GM18502 (cell line): ENCODE results near the gene PRKCA.
A peak's percentile ranks its signal among the peaks of the same experiment; 100 is the strongest.
"Not testable (repeated sequence)": the region's sequence is repeated elsewhere in the genome, so short reads cannot be mapped to it uniquely, and the experiment has no call there.

Experiments
- ATAC-seq: cut with Tn5 transposase; IDR thresholded peaks from one replicate; pipeline ENCODE4 v1.9.1; 2021; ENCODE audit warnings: mild to moderate bottlenecking; ENCODE audit not compliant: unreplicated experiment, poor library complexity

Gene PRKCA

DNA sequence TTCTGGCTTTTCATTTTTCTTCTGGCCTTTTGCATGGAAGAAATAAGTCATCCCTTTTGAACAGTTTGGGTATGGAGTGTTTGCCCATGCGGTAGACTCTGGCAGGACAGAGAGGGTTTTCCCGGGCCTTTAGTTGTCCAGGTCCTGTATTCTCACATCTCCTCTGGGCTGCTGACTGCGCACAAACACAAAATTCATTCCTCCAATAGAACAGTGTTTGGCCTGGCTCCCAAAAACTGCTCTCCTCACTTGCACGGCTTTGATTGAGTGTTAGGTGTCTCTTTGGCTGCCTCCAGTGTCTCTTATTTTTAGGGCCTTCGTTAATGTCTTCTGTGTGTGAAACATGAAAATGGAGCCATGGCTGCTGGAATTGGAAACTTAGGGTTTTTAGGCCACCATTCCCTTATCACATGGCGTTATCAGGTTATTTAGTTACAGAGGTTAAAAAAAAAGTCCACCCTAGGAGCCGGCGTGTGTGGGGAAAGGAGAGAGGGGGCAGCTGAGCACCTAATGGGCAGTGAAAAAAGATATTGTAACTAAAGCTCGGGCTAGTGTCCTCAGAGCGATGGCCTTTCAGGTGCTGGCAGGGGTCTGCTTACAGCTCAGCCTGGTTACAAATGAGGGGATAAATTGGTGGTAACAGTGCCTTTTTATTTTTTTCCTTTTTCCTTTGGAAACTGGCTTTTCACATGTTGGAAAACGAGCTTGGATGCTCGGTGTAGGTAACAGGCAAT, 47.3 kb downstream of the PRKCA start:
- ATAC-seq: no peak

DNA sequence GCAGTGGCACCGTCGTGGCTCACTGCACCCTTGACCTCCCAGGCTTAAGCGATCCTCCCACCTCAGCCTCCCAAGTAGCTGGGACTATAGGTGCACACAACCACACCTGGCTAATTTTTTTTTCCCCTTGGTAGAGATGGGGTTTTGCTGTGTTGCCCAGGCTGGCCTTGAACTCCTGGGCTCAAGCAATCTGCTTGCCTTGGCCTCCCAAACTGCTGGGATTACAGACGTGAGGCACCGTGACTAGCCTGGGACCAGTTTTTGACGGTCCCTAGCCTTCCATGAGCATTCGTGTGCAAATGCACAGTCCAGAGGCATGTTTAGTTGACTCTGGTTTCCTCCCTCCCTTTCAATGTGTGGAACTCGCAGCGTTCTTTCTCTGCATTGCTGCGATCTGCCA, 48.2 kb downstream of the PRKCA start:
- ATAC-seq: not testable (repeated sequence)

DNA sequence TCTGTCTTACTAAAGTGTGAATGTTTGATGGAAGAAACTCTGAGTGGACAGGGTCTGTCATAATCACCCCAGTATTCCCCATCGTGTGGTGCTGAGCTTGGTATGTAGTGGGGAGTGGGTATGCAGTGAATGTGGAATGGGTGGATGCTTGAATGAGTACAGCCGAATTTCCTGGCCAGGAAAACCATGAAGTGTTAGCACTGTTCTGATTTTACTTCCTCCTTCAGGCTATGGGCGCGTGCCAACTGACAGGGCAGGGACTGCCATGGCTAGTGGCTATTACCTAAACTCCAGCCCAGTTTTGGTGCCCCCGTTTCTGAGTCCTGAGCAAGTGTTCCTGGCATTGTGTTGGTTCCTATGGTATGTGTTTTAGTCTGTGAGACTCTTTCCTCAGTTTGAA, 48.6 kb downstream of the PRKCA start:
- ATAC-seq: no peak

DNA sequence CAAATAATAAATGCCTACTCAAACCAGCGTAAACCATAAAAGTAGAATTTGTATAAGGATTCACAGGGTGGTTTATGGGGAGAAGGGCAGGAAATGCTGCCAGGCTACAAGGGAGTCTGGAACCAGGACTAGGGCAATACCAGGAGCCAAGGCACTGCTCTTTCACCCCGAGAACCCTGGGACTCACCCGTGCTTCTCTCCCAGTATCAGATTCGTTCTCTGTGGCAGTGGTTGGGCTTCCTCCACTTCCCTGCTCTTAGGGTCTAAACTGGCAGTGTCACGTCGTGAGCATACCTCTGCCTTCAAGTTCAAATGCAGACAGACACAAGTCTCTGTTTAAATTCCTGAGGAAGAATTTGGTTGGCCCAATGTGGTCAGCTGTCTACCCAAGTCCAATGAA, 49.3 kb downstream of the PRKCA start:
- ATAC-seq: no peak

DNA sequence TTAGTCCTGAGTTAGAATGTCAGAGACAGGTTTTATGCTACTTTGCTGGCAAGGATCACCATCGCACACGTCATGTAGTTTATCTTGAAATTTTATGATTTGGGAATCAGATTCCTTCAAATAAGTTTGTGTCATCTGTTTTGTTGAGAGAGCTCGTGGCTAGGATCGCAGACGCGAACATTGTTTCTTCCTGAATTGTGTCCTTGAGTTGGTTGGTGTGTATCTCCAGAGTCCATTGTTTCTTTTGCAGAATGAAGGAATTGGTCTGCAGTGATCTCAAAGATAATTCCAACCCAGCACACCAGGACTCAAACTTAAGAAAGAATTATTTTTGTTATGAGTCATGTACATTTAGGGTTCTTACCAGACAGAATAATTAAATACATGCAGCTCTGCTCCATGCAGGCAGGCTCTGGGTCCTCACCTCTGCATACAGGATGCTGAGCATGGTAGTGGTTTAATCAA, 51.6 kb downstream of the PRKCA start:
- no peak for ATAC-seq

DNA sequence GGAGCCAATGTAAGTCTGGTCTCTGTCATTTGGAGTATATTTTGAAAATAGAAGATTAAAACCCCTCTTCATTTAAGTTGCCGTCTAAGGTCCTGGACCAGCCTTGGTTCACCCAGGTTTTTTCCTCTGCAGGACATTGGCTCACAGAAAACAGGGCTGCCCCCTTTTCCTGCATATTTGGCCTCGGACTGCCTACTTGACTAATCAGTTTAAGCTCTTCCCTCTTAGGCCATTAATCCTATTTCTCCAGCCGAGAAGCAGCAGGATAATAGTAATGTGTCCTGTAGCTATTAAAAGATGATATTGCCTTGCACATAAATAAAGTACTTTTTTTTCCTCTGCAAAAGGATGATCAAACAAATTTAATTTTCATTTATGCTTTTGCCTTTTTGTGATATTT, 52.1 kb downstream of the PRKCA start:
- no peak for ATAC-seq

DNA sequence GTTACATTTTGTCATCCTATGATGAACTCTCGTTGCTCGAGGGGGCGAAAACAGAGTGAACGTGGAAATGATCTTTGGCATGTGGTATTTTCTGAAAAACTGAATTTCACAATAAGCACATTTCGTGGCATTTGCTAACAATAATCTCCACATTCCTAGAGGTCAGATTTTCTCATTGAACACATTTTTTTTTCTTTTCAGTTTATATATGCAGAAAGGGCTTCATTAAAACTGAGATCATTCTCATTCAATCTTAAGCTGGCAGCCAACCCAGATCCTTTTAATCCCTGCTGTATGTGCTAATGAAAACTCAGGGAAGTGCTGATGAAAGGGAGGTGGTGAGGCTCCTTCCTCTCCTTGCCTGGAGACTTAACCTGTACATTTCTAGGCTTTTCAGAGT, 52.6 kb downstream of the PRKCA start:
- no peak for ATAC-seq

DNA sequence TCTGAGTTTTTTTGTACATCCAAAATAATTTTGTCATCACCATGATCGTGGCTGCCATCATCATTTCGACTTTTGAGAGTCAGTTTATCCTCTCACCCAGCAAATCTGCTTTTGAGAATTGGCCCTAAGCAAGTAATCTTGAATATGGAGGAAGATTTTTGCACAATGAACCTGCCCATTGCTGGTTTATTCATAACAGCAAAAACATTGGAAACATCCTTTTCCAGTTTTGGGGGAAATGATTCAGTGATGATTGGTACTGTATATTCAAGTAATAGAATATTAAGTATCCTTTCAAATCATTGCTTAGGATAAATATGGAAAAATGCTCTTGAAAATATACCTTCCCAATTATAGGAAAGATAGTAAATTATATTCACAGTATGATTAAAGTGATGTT, 53.1 kb downstream of the PRKCA start:
- ATAC-seq: no peak

DNA sequence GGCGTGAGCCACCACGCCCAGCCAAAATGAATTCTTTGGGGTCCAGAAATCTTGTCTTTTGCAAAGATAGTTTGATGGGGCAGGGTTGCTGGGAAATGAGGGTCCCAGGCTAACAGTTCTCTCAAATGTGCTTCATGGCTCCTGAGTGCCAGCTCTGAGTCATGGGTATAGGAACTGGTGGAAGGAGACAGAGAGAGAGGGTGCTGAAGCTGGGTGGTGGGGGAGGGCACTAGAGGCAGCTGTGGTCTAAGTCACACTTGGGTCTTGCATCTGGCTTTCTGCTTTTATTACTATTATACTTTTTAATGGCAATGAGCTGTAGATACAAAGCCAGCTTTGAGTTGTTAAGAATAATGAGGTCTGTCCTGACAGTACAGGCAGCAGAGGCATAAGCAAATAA, 54.6 kb downstream of the PRKCA start:
- ATAC-seq: no peak

DNA sequence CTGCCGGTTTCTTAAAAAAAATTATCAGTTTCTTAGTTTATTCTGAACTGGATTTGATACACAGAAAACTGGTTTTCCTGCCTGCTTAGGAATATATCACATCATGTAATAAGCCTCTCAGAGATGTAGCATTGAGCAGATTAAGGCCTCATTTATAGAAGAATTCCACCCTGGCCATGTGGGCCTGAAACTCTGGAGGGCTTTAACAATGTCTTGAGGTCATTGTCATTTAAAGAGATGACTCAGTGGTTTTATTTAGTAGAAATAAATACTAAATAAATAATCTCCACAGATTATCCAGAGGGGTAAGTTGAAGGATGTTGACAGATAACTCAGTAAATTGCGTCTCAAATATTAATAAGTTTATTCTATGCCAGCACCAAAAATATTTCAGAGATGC, 56.9 kb downstream of the PRKCA start:
- ATAC-seq: no peak

DNA sequence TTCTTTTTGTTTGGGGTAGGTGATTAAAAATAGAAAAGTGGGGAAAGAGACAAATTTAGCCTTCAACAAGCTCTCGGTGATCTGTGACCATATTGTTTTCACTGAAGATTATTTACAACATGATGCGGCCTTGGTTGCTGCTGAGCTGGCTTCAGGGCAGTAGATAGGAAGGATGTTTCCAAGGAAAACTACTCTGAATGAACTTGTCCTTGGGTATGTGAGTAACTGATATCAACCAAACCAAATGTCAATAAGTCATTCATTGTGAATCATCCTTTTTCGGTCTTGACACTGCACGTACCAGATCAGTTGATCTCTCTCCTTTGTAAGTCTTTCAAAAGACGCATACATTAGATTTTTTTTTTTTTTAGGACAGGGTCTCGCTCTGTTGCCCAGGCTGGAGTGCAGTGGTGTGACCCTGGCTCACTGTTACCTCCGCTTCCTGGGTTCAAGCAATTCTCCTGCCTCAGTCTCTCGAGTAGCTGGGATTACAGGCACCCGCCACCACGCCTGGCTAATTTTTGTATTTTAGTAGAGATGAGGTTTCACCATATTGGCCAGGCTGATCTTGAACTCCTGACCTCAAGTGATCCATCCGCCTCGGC, 58.6 kb downstream of the PRKCA start:
- not testable (repeated sequence) for ATAC-seq

DNA sequence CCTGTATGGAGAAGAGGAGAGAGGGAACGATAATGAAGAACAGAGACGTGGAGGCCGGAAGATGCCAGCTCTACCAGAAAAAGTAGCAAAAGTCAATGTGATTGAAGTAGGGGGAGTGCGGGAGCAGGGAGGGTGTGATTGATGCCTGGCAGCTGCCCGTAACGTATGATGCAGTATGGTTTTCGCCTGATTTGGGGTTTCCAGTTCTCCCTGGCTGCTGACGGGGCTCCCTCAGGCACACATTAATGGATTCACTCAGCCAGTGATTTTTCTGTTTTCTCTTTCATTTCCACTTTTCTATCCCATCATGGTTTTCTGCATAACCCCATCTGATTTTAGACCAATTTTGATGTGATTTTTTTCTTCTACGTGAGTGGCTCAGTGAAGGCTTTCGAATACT, 62.1 kb downstream of the PRKCA start:
- peak; percentile 55 for ATAC-seq

DNA sequence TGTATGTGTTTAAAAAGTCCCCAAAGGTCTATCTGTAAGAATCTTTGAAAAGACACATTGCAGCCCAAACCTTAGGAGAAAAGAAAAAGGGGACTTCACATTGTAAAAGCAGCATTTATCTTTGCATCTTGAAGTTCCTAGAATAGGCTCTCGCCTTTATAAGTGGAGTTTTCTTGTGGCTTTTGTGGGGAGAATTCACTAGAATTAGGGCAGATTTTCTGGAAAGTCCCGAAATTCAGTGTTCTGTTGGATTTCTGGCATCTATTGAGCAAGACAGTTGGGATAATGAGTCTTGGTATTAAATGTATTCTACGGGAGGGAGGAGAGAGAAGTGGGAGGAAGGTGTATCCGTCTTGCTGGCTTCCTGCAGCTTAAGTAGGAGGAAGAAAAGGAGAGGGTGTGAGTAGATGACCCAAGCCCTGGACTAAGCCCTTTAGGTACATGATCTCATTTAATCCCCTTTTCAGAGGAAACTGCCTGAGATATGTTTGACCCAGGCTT, 62.6 kb downstream of the PRKCA start:
- ATAC-seq: peak; percentile 32

DNA sequence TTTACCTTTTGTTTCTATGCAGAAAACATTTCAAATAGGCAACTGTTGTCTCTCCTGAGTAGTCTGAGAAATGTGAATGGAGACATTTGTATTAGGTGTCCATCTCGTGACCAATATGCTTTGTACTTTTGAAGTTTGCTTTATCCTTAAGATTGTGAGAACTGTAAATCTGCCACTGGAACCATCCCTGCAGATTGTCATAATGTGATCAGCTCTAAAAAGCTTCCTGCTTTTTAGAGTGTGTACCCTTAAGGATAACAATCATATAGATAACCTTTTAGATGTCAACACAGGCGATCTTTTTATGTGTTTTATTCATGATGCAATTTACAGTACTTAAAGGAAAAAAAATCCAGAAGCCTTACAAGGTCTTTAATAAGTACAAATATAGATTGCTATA, 63.5 kb downstream of the PRKCA start:
- ATAC-seq: no peak

DNA sequence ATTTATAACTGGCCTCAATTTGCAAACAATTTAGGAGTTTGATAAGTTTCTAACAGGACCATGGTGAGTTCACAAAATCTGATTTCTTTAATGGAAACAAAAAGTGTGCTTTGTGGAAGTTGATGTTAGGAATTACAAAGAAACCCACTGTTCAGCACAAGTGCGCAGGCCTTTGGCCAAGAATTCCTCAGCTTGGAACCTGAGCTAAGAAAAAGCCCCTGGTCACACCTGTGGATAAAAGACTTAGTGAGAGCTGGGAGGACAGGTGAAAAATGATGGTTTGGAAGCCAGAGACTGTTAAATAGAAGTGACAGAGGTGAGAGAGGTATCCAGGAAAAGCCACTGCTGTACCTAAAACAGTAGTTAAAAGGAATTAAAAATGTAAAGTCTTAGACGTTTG, 64.7 kb downstream of the PRKCA start:
- ATAC-seq: no peak

DNA sequence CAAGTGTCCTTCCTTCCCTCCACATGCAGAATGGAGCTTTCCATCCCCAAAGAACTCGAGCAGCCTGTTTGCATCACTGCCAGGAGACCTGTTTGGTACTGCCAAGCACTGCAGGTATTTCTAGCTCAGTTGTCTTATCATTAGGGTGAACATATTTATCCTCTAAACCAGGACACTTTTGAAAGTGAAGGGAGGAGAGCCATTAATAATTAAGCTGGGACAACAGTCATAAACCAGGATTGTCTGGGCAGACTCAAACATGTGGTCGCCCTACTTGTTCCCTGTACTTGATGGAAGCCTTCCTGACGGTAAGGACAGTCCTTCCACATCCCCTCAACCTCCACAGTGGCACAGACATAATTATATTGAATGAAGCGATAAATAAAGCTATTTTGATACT, 67.4 kb downstream of the PRKCA start:
- no peak for ATAC-seq

DNA sequence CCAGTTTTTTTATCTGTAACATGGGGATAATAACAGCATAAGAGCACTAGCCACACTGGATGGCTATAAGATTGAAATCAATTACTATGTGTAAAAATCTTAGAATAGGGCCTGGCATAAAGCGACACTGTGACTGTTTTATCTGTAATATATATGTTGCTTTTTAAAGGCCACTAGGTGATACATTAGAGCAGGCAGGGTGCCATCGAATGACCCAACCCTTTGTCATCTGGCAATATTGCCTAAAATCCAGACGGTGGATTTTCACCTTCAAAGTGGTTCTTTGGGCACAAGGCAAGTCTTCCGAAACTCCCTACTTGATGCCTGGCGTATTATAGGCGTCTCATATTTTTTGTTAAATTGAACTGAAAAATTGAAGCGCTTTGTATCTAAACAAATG, 69.1 kb downstream of the PRKCA start:
- ATAC-seq: no peak

DNA sequence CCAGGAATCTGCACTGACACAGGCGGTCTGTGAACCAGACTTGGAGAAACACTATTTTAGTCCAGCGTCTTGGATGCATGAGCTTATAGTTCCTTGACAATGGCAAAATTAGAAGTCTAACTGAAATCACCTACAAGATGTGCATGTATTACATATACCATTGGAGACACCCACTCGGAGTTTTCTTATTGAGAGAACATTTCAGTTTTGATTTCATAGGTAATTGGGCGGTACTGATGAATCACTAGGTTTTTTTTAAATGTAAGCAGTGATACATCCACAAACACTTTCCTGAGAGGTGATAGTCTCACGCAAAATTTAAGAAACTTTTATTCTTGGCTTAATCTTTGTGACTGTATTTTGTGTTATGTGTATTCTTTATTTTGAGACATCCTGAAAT, 69.8 kb downstream of the PRKCA start:
- ATAC-seq: no peak

DNA sequence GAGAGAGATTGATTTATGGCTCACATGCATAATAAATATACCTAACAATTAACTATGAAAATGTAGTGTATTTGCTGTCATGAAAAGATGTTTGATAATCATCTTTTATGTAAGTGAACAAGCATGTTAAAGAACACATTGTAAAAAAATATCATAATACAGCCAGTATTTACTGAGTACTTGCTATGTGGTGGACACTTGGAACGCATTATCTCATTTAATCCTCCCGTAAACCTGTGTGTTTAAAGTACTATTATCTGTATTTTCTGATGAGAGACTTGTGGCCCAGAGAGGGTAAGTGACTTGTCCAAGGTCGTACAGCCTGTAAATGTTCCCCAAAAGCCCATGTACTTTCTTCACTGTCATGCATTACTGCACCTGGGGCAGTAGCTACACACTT, 70.7 kb downstream of the PRKCA start:
- ATAC-seq: no peak

DNA sequence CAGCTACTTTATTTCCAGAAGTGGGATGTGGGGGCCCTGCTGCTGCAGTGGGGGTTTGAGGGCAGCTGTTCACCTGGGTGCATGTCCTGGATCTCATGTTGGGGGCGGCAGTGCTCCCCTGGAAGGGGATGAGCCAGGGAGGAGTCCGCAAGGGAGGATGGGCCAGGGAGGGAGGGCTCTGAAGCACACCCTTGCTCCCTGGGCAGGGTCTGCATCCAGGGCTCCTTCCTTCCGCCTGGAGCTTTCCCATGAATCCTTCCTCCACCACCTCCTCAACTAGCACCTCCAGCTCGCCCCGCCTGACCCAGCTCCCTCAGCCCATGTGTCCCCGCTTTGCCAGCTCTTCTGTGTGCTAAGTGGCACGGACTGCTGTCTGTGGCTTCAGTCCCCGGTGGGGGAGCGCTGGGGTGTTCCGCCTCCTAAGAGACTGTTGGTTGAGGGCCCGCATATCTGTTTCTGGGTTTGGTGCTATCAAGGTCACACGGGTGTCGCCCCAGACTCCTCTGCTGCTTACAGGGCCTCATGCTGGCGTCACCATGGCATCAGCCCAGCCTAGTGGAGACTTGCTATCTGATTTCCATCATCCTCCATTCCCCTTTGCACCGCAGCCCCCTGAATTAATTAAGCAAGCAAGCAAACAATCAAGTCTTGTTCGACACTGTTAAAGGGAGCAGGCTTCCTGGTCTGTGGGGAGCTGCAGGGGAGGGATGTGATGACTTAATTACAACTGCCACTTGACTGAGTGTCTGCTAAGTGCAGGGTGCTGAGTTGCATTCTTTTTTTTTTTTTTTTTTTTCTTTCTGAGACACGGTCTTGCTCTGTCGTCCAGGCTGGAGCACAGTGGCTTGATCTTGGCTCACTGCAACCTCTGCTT, 71.8 kb downstream of the PRKCA start:
- no peak for ATAC-seq

DNA sequence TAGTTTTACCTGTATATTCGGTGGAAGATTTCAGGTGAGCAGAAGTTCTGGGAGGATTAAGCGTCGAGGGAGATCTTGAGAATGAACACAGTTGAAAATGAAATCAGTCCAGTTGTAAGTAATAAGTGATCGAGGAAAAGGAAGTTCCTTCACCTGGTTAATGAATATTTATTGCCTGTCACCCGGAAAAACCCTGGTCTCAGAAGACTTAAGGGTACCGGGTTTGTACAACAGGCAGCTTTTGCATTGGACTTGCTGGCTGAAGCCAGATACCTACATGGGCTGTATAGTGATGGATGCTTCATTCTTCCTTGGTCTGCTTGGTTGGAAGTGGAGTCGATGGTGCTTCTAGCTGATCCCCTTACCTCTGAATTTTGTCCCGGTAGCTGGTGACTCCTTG, 72.7 kb downstream of the PRKCA start:
- ATAC-seq: no peak
